GM19193 (cell line): ENCODE data around the gene PRELID3B.

Experiments used
- POLR2A ChIP-seq: IDR thresholded peaks from 4 replicates; pipeline ENCODE4 v1.6.1; 2011; ENCODE audit not compliant: insufficient read depth, insufficient read length; ENCODE audit errors: extremely low read depth

The PRELID3B gene

DNA sequence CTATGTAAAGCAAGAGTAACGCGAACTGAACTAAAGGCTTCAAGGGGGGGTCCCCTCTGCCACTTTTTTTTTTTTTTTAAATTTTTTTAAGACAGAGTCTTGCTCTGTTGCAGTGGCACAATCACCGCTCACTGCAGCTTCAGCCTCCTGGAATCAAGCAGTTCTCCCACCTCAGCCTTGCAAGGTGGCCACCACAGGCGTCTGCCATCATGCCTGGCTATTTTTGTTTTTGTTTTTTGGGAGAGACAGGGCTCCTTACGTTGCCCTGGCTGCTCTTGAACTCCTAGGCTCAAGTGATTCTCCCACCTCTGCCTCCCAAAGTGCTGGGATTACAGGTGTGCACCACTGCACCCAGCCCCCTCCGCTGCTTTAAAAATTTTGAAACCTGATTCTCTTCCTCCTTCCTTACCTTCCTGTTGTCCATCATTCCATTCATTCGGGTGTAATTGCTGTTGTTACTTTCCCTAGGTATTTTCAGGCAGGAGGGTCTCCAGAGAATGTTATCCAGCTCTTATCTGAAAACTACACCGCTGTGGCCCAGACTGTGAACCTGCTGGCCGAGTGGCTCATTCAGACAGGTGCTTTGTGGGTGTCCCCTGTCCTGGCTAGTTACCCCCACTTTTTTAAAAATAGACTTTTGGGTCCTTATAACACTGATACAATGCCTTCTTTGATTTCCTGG, 56.2 kb downstream of the PRELID3B start:
- TF ChIP-seq POLR2A: no peak

DNA sequence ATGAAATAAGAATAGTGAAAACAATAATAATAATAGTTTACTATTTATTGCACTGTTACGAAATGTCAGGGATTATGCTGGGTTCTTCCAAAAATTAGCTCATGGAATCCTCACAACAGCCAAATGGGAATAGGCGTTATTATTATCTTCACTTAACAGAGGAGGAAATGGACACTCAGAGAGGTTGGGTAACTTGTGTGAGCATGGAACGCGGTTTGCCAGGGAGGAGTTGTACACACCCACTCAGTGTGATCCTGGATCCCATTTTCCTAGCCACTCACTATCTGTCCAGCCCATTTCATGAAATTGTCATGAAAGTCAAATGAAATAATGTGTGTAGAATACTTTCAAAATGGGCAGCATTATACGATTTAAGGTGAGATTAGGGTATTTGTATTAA, 56.9 kb downstream of the PRELID3B start:
- TF ChIP-seq POLR2A: no peak

DNA sequence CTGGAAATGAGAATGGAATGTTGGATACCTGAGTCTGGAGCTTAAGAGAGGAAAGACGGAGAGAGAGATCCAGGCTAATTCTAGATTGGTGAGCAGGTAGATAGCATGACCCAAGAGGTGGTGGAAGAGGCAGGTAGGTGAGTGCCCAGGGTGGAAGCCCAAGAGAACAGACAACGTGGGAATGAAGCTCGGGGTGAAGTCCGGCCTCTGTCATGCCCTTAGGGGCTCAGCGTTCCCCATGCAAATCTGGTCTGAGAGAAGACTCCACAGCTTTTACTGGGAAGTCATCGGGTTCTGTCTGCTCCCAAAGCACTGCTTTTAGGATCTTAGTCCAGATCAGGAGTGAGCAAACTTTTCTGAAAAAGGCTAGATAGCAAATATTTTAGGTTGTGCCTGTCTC, 57.9 kb downstream of the PRELID3B start:
- TF ChIP-seq POLR2A: no peak
